SU-DHL-6 (cell line): Measurements from ENCODE around the gene GRHL3.

Experiments used
- H2AFZ ChIP-seq: fragments of 200-600 bp; sonication (generic); 2 replicates; pipeline ENCODE4 v1.6.1; 2014; ENCODE audit warnings: low read depth, mild to moderate bottlenecking, moderate library complexity, mixed read lengths, antibody characterized with exemption, low read length; ENCODE audit not compliant: severe bottlenecking
- H3F3A ChIP-seq: fragments of 200-600 bp; shearing (Covaris generic); 2 replicates; pipeline ENCODE4 v1.6.0; 2016; ENCODE audit warnings: antibody characterized with exemption, mild to moderate bottlenecking; ENCODE audit not compliant: insufficient read depth
- H3K27ac ChIP-seq: fragments of 200-600 bp; sonication (generic); 2 replicates; pipeline ENCODE4 v1.5.1; 2016; ENCODE audit warnings: low read depth, mild to moderate bottlenecking, low read length, moderate library complexity, mixed read lengths
- H3K27me3 ChIP-seq: fragments of 200-600 bp; sonication (generic), shearing (Covaris generic); 2 replicates; pipeline ENCODE4 v1.6.0; 2014; ENCODE audit warnings: mild to moderate bottlenecking, low read length
- H3K36me3 ChIP-seq: fragments of 200-600 bp; sonication (generic); 2 replicates; pipeline ENCODE4 v1.6.1; 2014; ENCODE audit warnings: mild to moderate bottlenecking, low read length, mixed read lengths
- H3K4me2 ChIP-seq: fragments of 300-600, 200-600 bp; shearing (Covaris generic), sonication (generic); 2 replicates; pipeline ENCODE4 v1.6.0; 2014; ENCODE audit warnings: low read length, low read depth, mild to moderate bottlenecking; ENCODE audit not compliant: poor library complexity, severe bottlenecking
- H3K4me3 ChIP-seq: fragments of 200-600 bp; sonication (generic); 2 replicates; pipeline ENCODE4 v1.5.1; 2014; ENCODE audit warnings: antibody characterized with exemption, low read length, mild to moderate bottlenecking, mixed read lengths; ENCODE audit not compliant: insufficient read depth, poor library complexity, severe bottlenecking
- H3K79me2 ChIP-seq: fragments of 200-600 bp; sonication (generic); 2 replicates; pipeline ENCODE4 v1.6.1; 2014; ENCODE audit warnings: mild to moderate bottlenecking, low read length, moderate library complexity; ENCODE audit not compliant: insufficient read depth
- H3K9ac ChIP-seq: fragments of 200-600 bp; sonication (generic); 2 replicates; pipeline ENCODE4 v1.7.0; 2014; ENCODE audit warnings: mild to moderate bottlenecking, low read length
- H3K9me2 ChIP-seq: fragments of 200-600 bp; sonication (generic); replicated peaks from 2 replicates; pipeline ENCODE4 v1.6.1; 2014; ENCODE audit warnings: low read length; ENCODE audit not compliant: insufficient read depth
- H3K9me3 ChIP-seq: fragments of 200-600 bp; sonication (generic); 2 replicates; pipeline ENCODE4 v1.6.1; 2014; ENCODE audit warnings: low read length, mixed read lengths; ENCODE audit not compliant: insufficient read depth
- H4K20me1 ChIP-seq: fragments of 200-600 bp; sonication (generic); 2 replicates; pipeline ENCODE4 v1.6.1; 2014; ENCODE audit warnings: low read depth, mild to moderate bottlenecking, antibody characterized with exemption, low read length, moderate library complexity, mixed read lengths
- EZH2phosphoT487 ChIP-seq: fragments of 200-600 bp; sonication (generic), shearing (Covaris generic); conservative IDR thresholded peaks from 2 replicates; pipeline ENCODE4 v1.6.1; 2018; ENCODE audit warnings: mild to moderate bottlenecking, antibody characterized with exemption, low read length, moderate library complexity, mixed read lengths
- TF ChIP-seq, protein P1 (sequence below): fragments of 200-600 bp; sonication (generic); IDR thresholded peaks from one replicate; pipeline ENCODE4 v1.5.1; 2017; ENCODE audit warnings: antibody characterized with exemption, mild to moderate bottlenecking, low read length, moderate library complexity; ENCODE audit not compliant: insufficient read depth, poor library complexity, severe bottlenecking

Gene GRHL3

DNA sequence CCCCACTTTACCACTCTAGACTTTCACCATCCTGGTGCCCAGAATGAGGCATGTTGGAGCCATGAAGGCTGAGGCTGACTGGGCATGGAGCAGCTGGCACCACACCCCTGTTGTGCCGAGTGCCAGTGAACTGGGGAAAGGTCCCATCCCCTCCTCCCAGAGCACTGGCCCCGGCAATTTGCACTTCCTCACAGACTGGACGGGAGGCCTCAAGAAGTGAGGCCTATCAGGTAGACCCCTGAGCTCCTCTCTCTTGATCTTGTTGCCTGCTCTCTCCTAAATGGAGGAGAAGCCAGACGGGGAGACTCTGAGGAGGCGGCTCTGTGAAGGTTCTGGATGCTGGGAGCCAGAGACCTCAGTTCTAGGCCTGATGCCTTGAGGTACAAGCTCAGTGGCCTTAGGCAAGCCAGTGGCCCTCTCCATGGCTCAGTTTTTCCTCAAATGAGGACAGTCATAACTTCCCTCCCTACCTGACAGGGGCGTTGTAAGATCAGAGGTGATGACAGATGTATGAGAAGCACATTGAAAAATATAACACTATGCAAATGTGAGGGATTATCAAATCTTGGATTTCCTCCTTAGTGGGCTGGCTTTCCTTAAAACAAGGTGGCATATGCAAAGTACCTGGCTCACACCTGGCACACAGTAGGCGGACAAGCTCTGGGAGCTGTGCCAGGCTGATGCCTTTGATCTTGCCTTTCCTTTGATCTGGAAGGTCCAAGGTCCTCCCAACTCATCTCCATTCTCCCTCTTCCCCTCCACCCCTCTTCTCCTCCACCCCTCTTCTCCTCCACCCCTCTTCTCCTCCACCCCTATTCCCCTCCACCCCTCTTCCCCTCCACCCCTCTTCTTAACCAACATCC is 6.7 kb downstream of the GRHL3 start:
- Histone ChIP-seq H3K4me2 (no peak overlapping the region), H3K79me2 (no peaks in the 10 kb centered on the region), H3K9me2 (no peaks in the 10 kb centered on the region), H3K27me3 (no peaks in the 10 kb centered on the region), H3K9ac (no peak overlapping the region), H3K36me3 (no peaks in the 10 kb centered on the region), H3K27ac (no peak overlapping the region), H3F3A (0 out of 2 replicates have a peak, but pooled peaks cover 5% of the 10 kb centered on the region), H2AFZ (no peak overlapping the region), H3K9me3 (no peaks in the 10 kb centered on the region), H4K20me1 (no peaks in the 10 kb centered on the region), H3K4me3 (no peak overlapping the region)
- TF ChIP-seq EZH2phosphoT487: no peak
- TF ChIP-seq, protein P1, sequence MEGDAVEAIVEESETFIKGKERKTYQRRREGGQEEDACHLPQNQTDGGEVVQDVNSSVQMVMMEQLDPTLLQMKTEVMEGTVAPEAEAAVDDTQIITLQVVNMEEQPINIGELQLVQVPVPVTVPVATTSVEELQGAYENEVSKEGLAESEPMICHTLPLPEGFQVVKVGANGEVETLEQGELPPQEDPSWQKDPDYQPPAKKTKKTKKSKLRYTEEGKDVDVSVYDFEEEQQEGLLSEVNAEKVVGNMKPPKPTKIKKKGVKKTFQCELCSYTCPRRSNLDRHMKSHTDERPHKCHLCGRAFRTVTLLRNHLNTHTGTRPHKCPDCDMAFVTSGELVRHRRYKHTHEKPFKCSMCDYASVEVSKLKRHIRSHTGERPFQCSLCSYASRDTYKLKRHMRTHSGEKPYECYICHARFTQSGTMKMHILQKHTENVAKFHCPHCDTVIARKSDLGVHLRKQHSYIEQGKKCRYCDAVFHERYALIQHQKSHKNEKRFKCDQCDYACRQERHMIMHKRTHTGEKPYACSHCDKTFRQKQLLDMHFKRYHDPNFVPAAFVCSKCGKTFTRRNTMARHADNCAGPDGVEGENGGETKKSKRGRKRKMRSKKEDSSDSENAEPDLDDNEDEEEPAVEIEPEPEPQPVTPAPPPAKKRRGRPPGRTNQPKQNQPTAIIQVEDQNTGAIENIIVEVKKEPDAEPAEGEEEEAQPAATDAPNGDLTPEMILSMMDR: no peak

DNA sequence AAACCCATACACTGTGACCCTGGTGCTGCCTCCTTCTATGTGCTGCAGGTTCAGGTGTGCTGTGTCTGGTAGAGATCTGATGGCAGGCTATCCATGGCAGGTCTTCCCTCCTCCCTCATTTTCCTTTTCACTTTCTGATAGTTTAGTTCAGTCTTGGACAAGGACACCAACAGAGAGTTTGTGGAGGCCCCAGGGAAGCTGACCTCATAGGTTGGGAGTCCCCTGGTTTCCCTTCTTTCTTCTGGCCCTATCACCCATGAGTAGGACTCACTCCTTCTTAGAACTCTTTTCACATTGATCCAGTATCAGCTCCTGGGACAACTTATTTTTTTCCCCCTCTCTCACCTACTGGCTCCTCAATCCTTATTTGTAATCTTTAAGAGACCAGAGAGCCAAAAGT is 8.3 kb downstream of the GRHL3 start:
- no peak overlapping the region for H3K4me3 ChIP-seq
- H3K4me2 ChIP-seq: no peak overlapping the region
- H3K9me2 ChIP-seq: no peaks in the 10 kb centered on the region
- no peaks in the 10 kb centered on the region for H3K27me3 ChIP-seq
- H3F3A ChIP-seq: no peaks in the 10 kb centered on the region
- H4K20me1 ChIP-seq: no peaks in the 10 kb centered on the region
- no peak overlapping the region for H2AFZ ChIP-seq
- H3K9me3 ChIP-seq: no peaks in the 10 kb centered on the region
- no peak for TF ChIP-seq EZH2phosphoT487
- TF ChIP-seq, protein P1: no peak
- no peaks in the 10 kb centered on the region for H3K79me2 ChIP-seq
- no peaks in the 10 kb centered on the region for H3K36me3 ChIP-seq
- no peak overlapping the region for H3K27ac ChIP-seq
- H3K9ac ChIP-seq: no peak overlapping the region

DNA sequence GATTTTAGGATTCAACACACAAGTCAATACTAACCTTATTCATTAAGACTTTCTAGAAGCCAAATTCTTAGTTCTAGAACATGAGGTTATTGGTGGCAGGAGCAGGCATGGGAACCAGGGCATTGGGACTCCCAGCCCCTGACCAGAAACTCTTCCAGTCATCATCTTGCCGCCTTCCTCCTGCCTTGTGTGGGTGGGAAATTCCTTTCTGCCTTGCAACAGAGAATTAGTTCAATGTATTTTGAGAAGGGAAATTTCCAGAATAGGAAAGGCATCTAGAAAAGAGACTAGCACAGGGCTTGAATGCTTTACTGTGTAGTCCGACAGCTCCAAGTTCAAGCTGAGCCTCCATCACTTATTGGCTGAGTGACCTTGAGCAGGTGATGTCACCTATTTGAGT is 8.7 kb downstream of the GRHL3 start:
- Histone ChIP-seq H3K9me2 (no peaks in the 10 kb centered on the region), H3K36me3 (no peaks in the 10 kb centered on the region), H3K27ac (no peak overlapping the region), H3K9ac (no peak overlapping the region), H3K27me3 (no peaks in the 10 kb centered on the region), H3K4me2 (no peak overlapping the region), H4K20me1 (no peaks in the 10 kb centered on the region), H3K4me3 (no peak overlapping the region), H3F3A (no peaks in the 10 kb centered on the region), H2AFZ (no peak overlapping the region), H3K9me3 (no peaks in the 10 kb centered on the region), H3K79me2 (no peaks in the 10 kb centered on the region)
- TF ChIP-seq, protein P1: no peak
- no peak for TF ChIP-seq EZH2phosphoT487
